ENCODE measurements around the gene SLC44A1.

DNA sequence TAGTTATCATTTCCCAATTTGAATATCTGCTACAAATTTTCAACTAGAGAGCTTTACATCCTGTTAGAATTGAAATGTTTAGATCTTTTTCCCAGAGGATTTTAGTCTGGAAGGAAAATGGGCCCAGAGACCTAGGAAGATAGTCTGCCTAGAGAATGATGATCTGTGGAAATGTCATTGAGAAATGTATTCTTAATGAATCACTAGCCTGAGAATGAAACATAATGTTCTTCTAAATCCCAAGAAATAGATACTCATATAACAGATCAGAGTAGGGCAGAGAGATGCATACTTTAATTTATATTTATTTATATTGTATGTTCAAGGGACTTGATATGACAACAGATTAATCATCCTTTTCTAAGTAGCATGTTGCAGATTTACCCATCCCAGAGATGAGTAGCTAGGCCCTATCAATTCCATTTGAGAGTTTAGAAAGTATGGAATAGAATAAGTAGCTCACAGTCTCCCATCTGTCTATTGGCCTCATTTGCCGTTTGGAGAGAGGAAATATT lies 25.1 kb upstream of the SLC44A1 start:
- no peak for TF ChIP-seq EZH2phosphoT487 (IDR thresholded peaks at IDR 0.05; ENCODE audit: insufficient read depth, low read depth)
- TF ChIP-seq EZH2 (IDR thresholded peaks at IDR 0.05; ENCODE audit: insufficient read depth, poor library complexity, severe bottlenecking), result no peak

Measured in GM23248 (cell line).